SK-N-SH (cell line): ENCODE data around the gene PRELID3B. TPM values are rescaled to one million over a fixed set of nuclear protein-coding genes. Genes with fewer than 3 reads are reported as not detected.

Source experiments
- CTCF ChIA-PET: fragments of 300-600, 350-600 bp; formaldehyde crosslinking; extraction: SDS; loops from one replicate; lab custom pipeline; 2021; lab: Yijun Ruan, JAX
- POLR2A ChIA-PET: fragments of 350-600 bp; sonication (Branson Sonifier 250); formaldehyde crosslinking; extraction: SDS; loops from one replicate; lab custom pipeline; 2020; ENCODE audit warnings: antibody characterized with exemption, inconsistent platforms; lab: Yijun Ruan, JAX
- DNase-seq: peaks from one replicate; pipeline ENCODE4 v3.0.0; 2012
- H2AFZ ChIP-seq: fragments of 200-600 bp; sonication (generic); 2 replicates; pipeline ENCODE4 v1.8.1; 2016; ENCODE audit warnings: antibody characterized with exemption, mild to moderate bottlenecking, low read depth
- H3F3A ChIP-seq: fragments of 200-600 bp; sonication (generic); replicated peaks from 2 replicates; pipeline ENCODE3; 2016; ENCODE audit warnings: antibody characterized with exemption, mild to moderate bottlenecking; ENCODE audit not compliant: insufficient read depth
- H3K27ac ChIP-seq, 2 experiments: fragments of 200-500 bp in 1 of 2; fragments of 200-600 bp in 1 of 2; sonication (Bioruptor generic) in 1 of 2; sonication (generic), shearing (Covaris generic) in 1 of 2; 2 replicates each; pipeline versions ENCODE4 v1.5.1 to v1.6.1; 2014 to 2016; ENCODE audit warnings: low read depth in 2 of 2, inconsistent platforms in 1 of 2, low read length in 1 of 2, mild to moderate bottlenecking in 1 of 2, mixed read lengths in 1 of 2
- H3K27me3 ChIP-seq: fragments of 200-600 bp; sonication (generic), shearing (Covaris generic); 2 replicates; pipeline ENCODE4 v1.6.1; 2016; ENCODE audit warnings: mixed run types; ENCODE audit not compliant: insufficient read depth
- H3K36me3 ChIP-seq, 2 experiments: fragments of 200-500 bp in 1 of 2; fragments of 200-600 bp in 1 of 2; sonication (Bioruptor generic) in 1 of 2; sonication (generic) in 1 of 2; replicated peaks in 1 of 2; 2 replicates each; pipeline versions ENCODE3 to v1.5.1; 2014 to 2016; ENCODE audit warnings: low read length in 1 of 2, mild to moderate bottlenecking in 1 of 2; ENCODE audit not compliant: insufficient read depth in 2 of 2, control insufficient read depth in 1 of 2
- H3K4me1 ChIP-seq, 2 experiments: fragments of 200-500 bp in 1 of 2; fragments of 200-600 bp in 1 of 2; sonication (Bioruptor generic) in 1 of 2; sonication (generic), shearing (Covaris generic) in 1 of 2; 2 replicates each; pipeline versions ENCODE4 v1.5.1 to v1.6.1; 2014 to 2016; ENCODE audit warnings: low read depth in 1 of 2, low read length in 1 of 2, mixed run types in 1 of 2; ENCODE audit not compliant: insufficient read depth in 2 of 2, control insufficient read depth in 1 of 2
- H3K4me2 ChIP-seq: fragments of 200-600 bp; sonication (generic), shearing (Covaris generic); 2 replicates; pipeline ENCODE4 v1.6.1; 2017; ENCODE audit warnings: mixed run types
- H3K4me3 ChIP-seq, 2 experiments: fragments of 200-500 bp in 1 of 2; fragments of 200-600 bp in 1 of 2; sonication (Bioruptor generic) in 1 of 2; sonication (generic), shearing (Covaris generic) in 1 of 2; 2 replicates each; pipeline versions ENCODE4 v1.5.1 to v1.8.1; 2014 to 2016; ENCODE audit warnings: low read depth in 2 of 2, inconsistent platforms in 1 of 2, low read length in 1 of 2, mild to moderate bottlenecking in 1 of 2, mixed read lengths in 1 of 2, moderate library complexity in 1 of 2
- H3K79me2 ChIP-seq: fragments of 200-600 bp; sonication (generic); 2 replicates; pipeline ENCODE4 v1.8.1; 2017; ENCODE audit warnings: mild to moderate bottlenecking; ENCODE audit not compliant: insufficient read depth
- H3K9ac ChIP-seq: fragments of 200-600 bp; sonication (generic); 2 replicates; pipeline ENCODE4 v1.6.1; 2017; ENCODE audit warnings: mixed run types
- H3K9me2 ChIP-seq: fragments of 200-600 bp; sonication (generic); 2 replicates; pipeline ENCODE4 v1.6.1; 2017; ENCODE audit warnings: mixed run types
- H3K9me3 ChIP-seq: fragments of 200-600 bp; sonication (generic); 2 replicates; pipeline ENCODE4 v1.6.1; 2017; ENCODE audit warnings: mixed run types, mild to moderate bottlenecking, moderate library complexity
- H4K20me1 ChIP-seq: fragments of 200-600 bp; sonication (generic); 2 replicates; pipeline ENCODE4 v1.6.1; 2017; ENCODE audit warnings: mild to moderate bottlenecking, mixed run types; ENCODE audit not compliant: insufficient read depth
- EP300 ChIP-seq, 2 experiments: IDR thresholded peaks; 2 replicates each; pipeline versions ENCODE4 v1.4.0 to v1.6.1; 2012; ENCODE audit warnings: borderline replicate concordance in 1 of 2, low read depth in 1 of 2, low read length in 1 of 2
- FOSL2 ChIP-seq: IDR thresholded peaks from 2 replicates; pipeline ENCODE4 v1.4.0; 2012; ENCODE audit warnings: low read depth, mild to moderate bottlenecking, moderate library complexity, borderline replicate concordance
- GABPA ChIP-seq: IDR thresholded peaks from 2 replicates; pipeline ENCODE4 v1.4.0; 2012; ENCODE audit warnings: low read depth, mild to moderate bottlenecking
- GATA2 ChIP-seq: sonication (generic); formaldehyde crosslinking; IDR thresholded peaks from 2 replicates; pipeline ENCODE4 v1.5.0; 2020; ENCODE audit warnings: mild to moderate bottlenecking, missing genetic modification reagents
- IRF3 ChIP-seq: fragments of 150-350 bp; IDR thresholded peaks from 2 replicates; pipeline ENCODE4 v1.6.1; 2016; ENCODE audit warnings: mild to moderate bottlenecking, low read depth, low read length
- JUND ChIP-seq: IDR thresholded peaks from 2 replicates; pipeline ENCODE4 v1.4.0; 2012
- PBX3 ChIP-seq: IDR thresholded peaks from 2 replicates; pipeline ENCODE4; 2012
- POLR2AphosphoS5 ChIP-seq: IDR thresholded peaks from 2 replicates; pipeline ENCODE4 v1.6.1; 2012; ENCODE audit warnings: low read depth, low read length
- RCOR1 ChIP-seq: fragments of 150-350 bp; IDR thresholded peaks from 2 replicates; pipeline ENCODE4 v1.6.1; 2017; ENCODE audit warnings: antibody characterized with exemption, low read length
- REST ChIP-seq: IDR thresholded peaks from 2 replicates; pipeline ENCODE4 v1.6.1; 2012; ENCODE audit warnings: mild to moderate bottlenecking, low read depth, low read length, moderate library complexity
- SIN3A ChIP-seq: IDR thresholded peaks from 2 replicates; pipeline ENCODE4 v1.6.1; 2012; ENCODE audit warnings: low read depth, mild to moderate bottlenecking, low read length, moderate library complexity, borderline replicate concordance
- TCF12 ChIP-seq: IDR thresholded peaks from 2 replicates; pipeline ENCODE4 v1.4.0; 2012
- WGBS: methylation state at CpG from one replicate; pipeline ENCODE4 v1.1.6; 2017; ENCODE audit warnings: low lambda C conversion rate; 5-methylcytosine and 5-hydroxymethylcytosine counted together
- polyA plus RNA-seq, 3 experiments: library from polyadenylated mRNA; depleted of rRNA; stranded (reverse); fragments of >200 nt; gene quantifications; 2 replicates each; pipeline ENCODE4 v1.2.3, GENCODE V29; 2012

The PRELID3B gene
- polyA plus RNA-seq, 1 of the 3 experiments (the other 2 are of a cell fraction), result 20.9 TPM

GRCh38 chr20:59074456-59074855, 31.9 kb upstream of the PRELID3B start:
- 0% methylated on average over 3 of the region's 3 CpGs for WGBS
- TF ChIP-seq EP300 (IDR thresholded peaks at IDR 0.05; ENCODE audit: borderline replicate concordance in 1 of 2, low read depth in 1 of 2, low read length in 1 of 2) (peak in 1 of 2 experiments; percentile 33; a peak in 1 of 4 replicates), GABPA (no peak), RCOR1 (no peak), FOSL2 (peak; percentile 61; the same call in 1 of the 2 replicates), TCF12 (peak; percentile 80), GATA2 (no peak), PBX3 (peak; percentile 83), POLR2AphosphoS5 (peak; percentile 18; the same call in 1 of the 2 replicates), SIN3A (no peak), JUND (peak; percentile 66), REST (no peak), IRF3 (no peak)
- H3K9ac ChIP-seq, result no peak overlapping the region
- H2AFZ ChIP-seq, result no peak overlapping the region
- H3K9me2 ChIP-seq, result no peaks in the 10 kb centered on the region
- no peaks in the 10 kb centered on the region for H3K79me2 ChIP-seq
- no peaks in the 10 kb centered on the region for H3K36me3 ChIP-seq
- H4K20me1 ChIP-seq, result no peaks in the 10 kb centered on the region
- DNase-seq, result no peak
- no peak overlapping the region for H3K4me2 ChIP-seq
- no peak overlapping the region for H3K4me3 ChIP-seq
- no peak overlapping the region for H3K27ac ChIP-seq
- POLR2A ChIA-PET, result no interaction called here
- peaks cover 0 to 2% of the 10 kb centered on the region in 2 experiments; a peak in 1 of 4 replicates for H3K4me1 ChIP-seq
- no peaks in the 10 kb centered on the region for H3F3A ChIP-seq
- CTCF ChIA-PET, result interaction anchor here (2.0 to 2.3 kb wide), 2 partner anchors 13 to 329 kb away, joined by 4 to 9 read pairs; no protein-coding TSS in a partner anchor
- no peaks in the 10 kb centered on the region; the same call in 1 of the 2 replicates for H3K27me3 ChIP-seq
- H3K9me3 ChIP-seq, result no peaks in the 10 kb centered on the region
